NT2/D1 (cell line): Measurements from ENCODE around the gene FARSA.

Experiments
- DNase-seq: peaks from one replicate; pipeline ENCODE4 v3.0.0-alpha.2; 2011; ENCODE audit warnings: low read depth, low spot score
- H3K27me3 ChIP-seq: 2 replicates; pipeline ENCODE4 v1.6.0; 2011; ENCODE audit warnings: mild to moderate bottlenecking; ENCODE audit not compliant: insufficient read length, insufficient read depth
- H3K36me3 ChIP-seq: 2 replicates; pipeline ENCODE4 v1.6.1; 2011; ENCODE audit warnings: mild to moderate bottlenecking, low read length, mixed read lengths; ENCODE audit not compliant: insufficient read depth, insufficient read length
- H3K4me1 ChIP-seq: 2 replicates; pipeline ENCODE4 v1.5.1; 2011; ENCODE audit not compliant: insufficient read depth, insufficient read length
- H3K4me3 ChIP-seq: 2 replicates; pipeline ENCODE4 v1.5.1; 2011; ENCODE audit warnings: low read depth; ENCODE audit not compliant: insufficient read length
- H3K9ac ChIP-seq: 2 replicates; pipeline ENCODE4 v1.6.0; 2011; ENCODE audit warnings: low read depth; ENCODE audit not compliant: insufficient read length
- H3K9me3 ChIP-seq: 2 replicates; pipeline ENCODE4 v1.5.1; 2011; ENCODE audit warnings: mild to moderate bottlenecking, low read length; ENCODE audit not compliant: insufficient read depth
- SUZ12 ChIP-seq: IDR thresholded peaks from 2 replicates; pipeline ENCODE4 v1.6.1; 2011; ENCODE audit not compliant: insufficient read length, insufficient read depth; ENCODE audit errors: extremely low read depth
- YY1 ChIP-seq: IDR thresholded peaks from 2 replicates; pipeline ENCODE4 v1.6.1; 2011; ENCODE audit not compliant: insufficient read length, insufficient read depth
- ZNF274 ChIP-seq: IDR thresholded peaks from 2 replicates; pipeline ENCODE4 v1.6.1; 2011; ENCODE audit warnings: mild to moderate bottlenecking, low read depth, low read length

FARSA gene

GRCh38 chr19:12937093-12937926, 3.8 kb upstream of the FARSA start:
- Histone ChIP-seq H3K9me3 (no peaks in the 10 kb centered on the region), H3K4me1 (peaks cover 11% of the 10 kb centered on the region), H3K27me3 (no peaks in the 10 kb centered on the region), H3K36me3 (peaks cover 39% of the 10 kb centered on the region), H3K9ac (peak overlapping the region; percentile 99), H3K4me3 (peak overlapping the region; percentile 79)
- DNase-seq: no peak
- TF ChIP-seq ZNF274: no peak
- TF ChIP-seq YY1: no peak
- TF ChIP-seq SUZ12: no peak

- no peaks in the 10 kb centered on the region for H3K9me3 ChIP-seq
- H3K36me3 ChIP-seq: peaks cover 36% of the 10 kb centered on the region
- H3K27me3 ChIP-seq: no peaks in the 10 kb centered on the region
- DNase-seq: no peak
- H3K4me1 ChIP-seq: peaks cover 11% of the 10 kb centered on the region
- H3K9ac ChIP-seq: no peak overlapping the region
- no peak overlapping the region for H3K4me3 ChIP-seq
- no peak for TF ChIP-seq YY1
- no peak for TF ChIP-seq ZNF274
- TF ChIP-seq SUZ12: no peak
These were observed 3.1 kb upstream of the FARSA start for GRCh38 chr19:12936582-12936981.

- TF ChIP-seq ZNF274 (no peak), YY1 (no peak), SUZ12 (no peak)
- H3K36me3 ChIP-seq: peaks cover 34% of the 10 kb centered on the region
- H3K9me3 ChIP-seq: no peaks in the 10 kb centered on the region
- DNase-seq: no peak
- no peak overlapping the region for H3K4me3 ChIP-seq
- H3K4me1 ChIP-seq: peaks cover 9% of the 10 kb centered on the region
- H3K27me3 ChIP-seq: no peaks in the 10 kb centered on the region
- no peak overlapping the region for H3K9ac ChIP-seq
These were observed 1.6 kb upstream of the FARSA start for GRCh38 chr19:12935071-12935470.

GRCh38 chr19:12932392-12933286, 872 bp downstream of the FARSA start:
- Histone ChIP-seq H3K36me3 (peaks cover 42% of the 10 kb centered on the region), H3K9me3 (no peaks in the 10 kb centered on the region), H3K4me1 (no peaks in the 10 kb centered on the region), H3K9ac (peak overlapping the region; percentile 95), H3K27me3 (no peaks in the 10 kb centered on the region), H3K4me3 (peak overlapping the region; percentile 95)
- TF ChIP-seq ZNF274 (no peak), SUZ12 (no peak), YY1 (no peak)
- DNase-seq: no peak

GRCh38 chr19:12930002-12930645, 3.4 kb downstream of the FARSA start:
- Histone ChIP-seq H3K36me3 (peaks cover 61% of the 10 kb centered on the region), H3K27me3 (no peaks in the 10 kb centered on the region), H3K4me1 (no peaks in the 10 kb centered on the region), H3K4me3 (no peak overlapping the region), H3K9me3 (no peaks in the 10 kb centered on the region), H3K9ac (peak overlapping the region; percentile 0)
- TF ChIP-seq YY1: no peak
- TF ChIP-seq SUZ12: no peak
- no peak for TF ChIP-seq ZNF274
- DNase-seq: no peak

- no peaks in the 10 kb centered on the region for H3K9me3 ChIP-seq
- TF ChIP-seq SUZ12: no peak
- TF ChIP-seq ZNF274: no peak
- no peak for TF ChIP-seq YY1
- DNase-seq: no peak
- H3K36me3 ChIP-seq: peaks cover 70% of the 10 kb centered on the region
- H3K4me3 ChIP-seq: no peak overlapping the region
- no peaks in the 10 kb centered on the region for H3K4me1 ChIP-seq
- H3K27me3 ChIP-seq: no peaks in the 10 kb centered on the region
- no peak overlapping the region for H3K9ac ChIP-seq
These were observed 8.7 kb downstream of the FARSA start for GRCh38 chr19:12924621-12925310.
